IMR-90 (cell line): Measurements from ENCODE around the gene FBLN1. TPM values are rescaled to one million over a fixed set of nuclear protein-coding genes. Genes with fewer than 3 reads are reported as not detected.

ENCODE experiments used
- ATAC-seq: fragments of 200-7000 bp; cut with Tn5 transposase; 2 replicates; pipeline ENCODE4 v1.9.1; 2020; ENCODE audit warnings: low read depth, mild to moderate bottlenecking, moderate library complexity
- BruUV-seq: library from RNA; stranded (reverse); fragments of 400-500 nt; replicated peaks from 2 replicates; lab custom pipeline; 2021; lab: Mats Ljungman, UMichigan
- CTCF ChIA-PET: fragments of 300-600 bp; formaldehyde crosslinking; extraction: SDS; loops from one replicate; lab custom pipeline; 2021; ENCODE audit warnings: antibody characterized with exemption; lab: Yijun Ruan, JAX
- POLR2A ChIA-PET: fragments of 300-600 bp; sonication (Branson Sonifier 250); formaldehyde crosslinking; loops from one replicate; lab custom pipeline; 2022; ENCODE audit warnings: antibody characterized with exemption; ENCODE audit not compliant: unreplicated experiment; lab: Charles Lee
- DNase-seq: peaks from one replicate; pipeline ENCODE4 v3.0.0; 2013
- H2AFZ ChIP-seq: replicated peaks from 2 replicates; pipeline ENCODE3; 2013; ENCODE audit warnings: low read length, mild to moderate bottlenecking; ENCODE audit not compliant: poor library complexity
- H2AK5ac ChIP-seq: 2 replicates; pipeline ENCODE4 v1.6.1; 2013; ENCODE audit warnings: low read depth, low read length, inconsistent platforms
- H2AK9ac ChIP-seq: replicated peaks from 2 replicates; pipeline ENCODE3; 2013; ENCODE audit warnings: mild to moderate bottlenecking, low read depth, low read length, moderate library complexity; ENCODE audit not compliant: poor library complexity
- H2BK120ac ChIP-seq: 2 replicates; pipeline ENCODE4 v1.6.1; 2013; ENCODE audit warnings: low read depth, low read length, inconsistent platforms
- H2BK15ac ChIP-seq: 3 replicates; pipeline ENCODE4 v1.6.1; 2013; ENCODE audit warnings: low read depth, low read length, inconsistent platforms
- H2BK20ac ChIP-seq: 2 replicates; pipeline ENCODE4 v1.6.1; 2013; ENCODE audit warnings: low read depth, mild to moderate bottlenecking, inconsistent platforms, low read length, moderate library complexity
- H2BK5ac ChIP-seq: 2 replicates; pipeline ENCODE4 v1.6.1; 2013; ENCODE audit warnings: mild to moderate bottlenecking, low read depth, low read length, inconsistent platforms; ENCODE audit not compliant: poor library complexity, severe bottlenecking
- H3K14ac ChIP-seq: replicated peaks from 2 replicates; pipeline ENCODE4 v1.6.1; 2013; ENCODE audit warnings: low read depth, low read length, inconsistent platforms
- H3K18ac ChIP-seq: 2 replicates; pipeline ENCODE4 v1.6.1; 2013; ENCODE audit warnings: low read depth, low read length, control low read depth
- H3K23ac ChIP-seq: 2 replicates; pipeline ENCODE4 v1.6.1; 2013; ENCODE audit warnings: low read depth, low read length, inconsistent platforms
- H3K27ac ChIP-seq: 2 replicates; pipeline ENCODE4 v1.5.1; 2013; ENCODE audit warnings: mild to moderate bottlenecking, control low read depth, low read length; ENCODE audit not compliant: insufficient read depth
- H3K27me3 ChIP-seq: 2 replicates; pipeline ENCODE4 v1.6.1; 2013; ENCODE audit warnings: low read length; ENCODE audit not compliant: control insufficient read depth, insufficient read depth
- H3K36me3 ChIP-seq: 2 replicates; pipeline ENCODE4 v1.6.1; 2013; ENCODE audit warnings: low read length, mixed read lengths; ENCODE audit not compliant: control insufficient read depth, insufficient read depth
- H3K4ac ChIP-seq: 2 replicates; pipeline ENCODE4 v1.6.1; 2013; ENCODE audit warnings: low read depth, low read length, inconsistent platforms
- H3K4me1 ChIP-seq: 2 replicates; pipeline ENCODE4 v1.6.1; 2013; ENCODE audit warnings: low read length, mixed read lengths; ENCODE audit not compliant: control insufficient read depth, insufficient read depth
- H3K4me2 ChIP-seq: 2 replicates; pipeline ENCODE4 v1.6.1; 2013; ENCODE audit warnings: low read depth, mild to moderate bottlenecking, control low read depth, low read length, moderate library complexity
- H3K4me3 ChIP-seq: 2 replicates; pipeline ENCODE4 v1.5.1; 2013; ENCODE audit warnings: low read depth, mild to moderate bottlenecking, control low read depth, low read length, moderate library complexity; ENCODE audit not compliant: insufficient read depth
- H3K56ac ChIP-seq: 2 replicates; pipeline ENCODE4 v1.6.1; 2013; ENCODE audit warnings: low read length, inconsistent platforms; ENCODE audit not compliant: insufficient read depth; ENCODE audit errors: extremely low read depth
- H3K79me1 ChIP-seq, 2 experiments: 2 replicates each; pipeline ENCODE4 v1.6.1; 2013; ENCODE audit warnings: low read length in 2 of 2, inconsistent platforms in 1 of 2, low read depth in 1 of 2
- H3K9ac ChIP-seq: 2 replicates; pipeline ENCODE4 v1.6.1; 2013; ENCODE audit warnings: low read depth, low read length, control low read depth
- H3K9me1 ChIP-seq: 2 replicates; pipeline ENCODE4 v1.6.1; 2013; ENCODE audit warnings: low read length, inconsistent platforms; ENCODE audit not compliant: insufficient read depth
- H3K9me3 ChIP-seq: 2 replicates; pipeline ENCODE4 v1.6.1; 2013; ENCODE audit warnings: low read length; ENCODE audit not compliant: control insufficient read depth, insufficient read depth
- H4K20me1 ChIP-seq: 2 replicates; pipeline ENCODE4 v1.6.1; 2013; ENCODE audit warnings: low read length, inconsistent platforms; ENCODE audit not compliant: insufficient read depth
- H4K5ac ChIP-seq: 2 replicates; pipeline ENCODE4 v1.6.1; 2013; ENCODE audit warnings: mild to moderate bottlenecking, low read depth, low read length, control low read depth
- H4K8ac ChIP-seq, 2 experiments: 2 replicates each; pipeline ENCODE4 v1.6.1; 2013; ENCODE audit warnings: low read depth in 2 of 2, low read length in 2 of 2, control low read depth in 1 of 2, inconsistent platforms in 1 of 2
- H4K91ac ChIP-seq: 2 replicates; pipeline ENCODE4 v1.6.1; 2013; ENCODE audit warnings: low read depth, low read length, inconsistent platforms; ENCODE audit not compliant: insufficient read depth
- CEBPB ChIP-seq: IDR thresholded peaks from 2 replicates; pipeline ENCODE4 v1.6.1; 2012; ENCODE audit warnings: low read depth, low read length, improper control_type of control experiment
- FOS ChIP-seq: fragments of 150-350 bp; IDR thresholded peaks from 2 replicates; pipeline ENCODE4 v1.6.1; 2016; ENCODE audit warnings: low read depth, low read length
- MAFK ChIP-seq: IDR thresholded peaks from 2 replicates; pipeline ENCODE4 v1.6.1; 2012; ENCODE audit warnings: low read depth, low read length, improper control_type of control experiment
- MAZ ChIP-seq: IDR thresholded peaks from 2 replicates; pipeline ENCODE4 v1.6.1; 2012; ENCODE audit warnings: low read depth, mild to moderate bottlenecking, low read length, improper control_type of control experiment, moderate library complexity, borderline replicate concordance
- MXI1 ChIP-seq: IDR thresholded peaks from 2 replicates; pipeline ENCODE4 v1.6.1; 2012; ENCODE audit warnings: low read depth, mild to moderate bottlenecking, low read length, moderate library complexity, borderline replicate concordance
- NFE2L2 ChIP-seq: fragments of 150-350 bp; IDR thresholded peaks from 2 replicates; pipeline ENCODE4 v1.6.1; 2016; ENCODE audit warnings: low read depth, mild to moderate bottlenecking, low read length
- POLR2A ChIP-seq: IDR thresholded peaks from 2 replicates; pipeline ENCODE4 v1.6.1; 2012; ENCODE audit warnings: mild to moderate bottlenecking, low read depth, low read length
- RAD21 ChIP-seq: IDR thresholded peaks from 2 replicates; pipeline ENCODE4 v1.6.1; 2012; ENCODE audit warnings: low read length, improper control_type of control experiment
- WGBS, 2 experiments: methylation state at CpG; one replicate each; pipeline versions ENCODE4 v1.1.5 to v1.1.7; 2013; ENCODE audit warnings: missing lambda C conversion rate in 2 of 2; ENCODE audit not compliant: insufficient read length in 1 of 2; ENCODE audit errors: extremely low coverage in 2 of 2; 5-methylcytosine and 5-hydroxymethylcytosine counted together
- dilution Hi-C: fragments of 300-500 bp; cut with HindIII; formaldehyde crosslinking; loops from one replicate; pipeline ENCODE4 v1.14.3; 2018; ENCODE audit warnings: low sequenced_read_pairs; ENCODE audit not compliant: unreplicated experiment
- in situ Hi-C: fragments of 300-500 bp; cut with MboI; formaldehyde crosslinking; loops from 3 replicates; pipeline ENCODE4 v1.14.3; 2019; ENCODE audit warnings: low sequenced_read_pairs, inconsistent platforms, mixed read lengths
- intact Hi-C: fragments of 100-400 bp; cut with micrococcal nuclease; formaldehyde crosslinking; loops from 2 replicates; pipeline ENCODE4 v1.10.0; 2022
- polyA plus RNA-seq, 3 experiments: library from polyadenylated mRNA; depleted of rRNA; stranded (reverse); fragments of >200 nt; gene quantifications; 2 replicates each; pipeline ENCODE4 v1.2.3, GENCODE V29; 2012; ENCODE audit warnings: low replicate concordance in 1 of 3
- total RNA-seq: library from RNA; depleted of rRNA; stranded (reverse); fragments of >200 nt; gene quantifications from 2 replicates; pipeline ENCODE4 v1.2.3, GENCODE V29; 2012

The FBLN1 gene
- total and polyA plus RNA-seq, 2 of the 4 experiments (the other 2 are of a cell fraction) = 11.3 to 87.9 TPM

DNA sequence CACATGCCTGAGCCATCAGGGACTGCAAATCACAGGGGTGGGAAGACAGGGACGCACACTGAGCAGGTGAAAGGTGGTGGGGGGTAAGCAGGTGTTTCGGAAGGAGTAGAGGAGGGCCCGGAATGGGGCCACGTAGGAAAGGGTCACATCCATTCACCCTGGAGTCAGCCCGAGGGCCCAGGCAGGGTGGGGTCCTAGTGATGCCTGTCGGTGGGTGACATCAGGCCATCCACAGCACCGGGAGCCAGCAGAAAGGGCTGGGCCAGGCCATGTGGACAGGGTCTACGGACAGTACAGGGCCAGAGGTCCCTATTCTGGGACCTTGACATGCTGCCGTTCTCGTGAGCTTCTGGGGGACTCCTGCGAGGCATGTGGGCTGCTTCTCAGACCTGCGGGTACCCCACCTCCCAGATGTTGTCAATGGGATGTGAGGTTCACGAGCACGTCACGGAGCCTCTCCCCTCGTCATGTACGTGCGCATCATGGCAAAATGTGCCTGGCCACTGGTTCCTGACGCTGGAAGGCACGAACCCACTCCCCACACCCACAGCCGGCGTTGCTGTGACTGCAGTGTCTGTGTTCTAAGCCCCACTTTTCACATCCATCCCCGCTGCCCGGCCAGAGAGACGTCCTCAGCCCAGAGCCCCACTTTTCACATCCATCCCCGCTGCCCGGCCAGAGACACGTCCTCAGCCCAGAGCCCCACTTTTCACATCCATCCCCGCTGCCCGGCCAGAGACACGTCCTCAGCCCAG lies 84.1 kb downstream of the FBLN1 start (continued):
- no peak for TF ChIP-seq NFE2L2

DNA sequence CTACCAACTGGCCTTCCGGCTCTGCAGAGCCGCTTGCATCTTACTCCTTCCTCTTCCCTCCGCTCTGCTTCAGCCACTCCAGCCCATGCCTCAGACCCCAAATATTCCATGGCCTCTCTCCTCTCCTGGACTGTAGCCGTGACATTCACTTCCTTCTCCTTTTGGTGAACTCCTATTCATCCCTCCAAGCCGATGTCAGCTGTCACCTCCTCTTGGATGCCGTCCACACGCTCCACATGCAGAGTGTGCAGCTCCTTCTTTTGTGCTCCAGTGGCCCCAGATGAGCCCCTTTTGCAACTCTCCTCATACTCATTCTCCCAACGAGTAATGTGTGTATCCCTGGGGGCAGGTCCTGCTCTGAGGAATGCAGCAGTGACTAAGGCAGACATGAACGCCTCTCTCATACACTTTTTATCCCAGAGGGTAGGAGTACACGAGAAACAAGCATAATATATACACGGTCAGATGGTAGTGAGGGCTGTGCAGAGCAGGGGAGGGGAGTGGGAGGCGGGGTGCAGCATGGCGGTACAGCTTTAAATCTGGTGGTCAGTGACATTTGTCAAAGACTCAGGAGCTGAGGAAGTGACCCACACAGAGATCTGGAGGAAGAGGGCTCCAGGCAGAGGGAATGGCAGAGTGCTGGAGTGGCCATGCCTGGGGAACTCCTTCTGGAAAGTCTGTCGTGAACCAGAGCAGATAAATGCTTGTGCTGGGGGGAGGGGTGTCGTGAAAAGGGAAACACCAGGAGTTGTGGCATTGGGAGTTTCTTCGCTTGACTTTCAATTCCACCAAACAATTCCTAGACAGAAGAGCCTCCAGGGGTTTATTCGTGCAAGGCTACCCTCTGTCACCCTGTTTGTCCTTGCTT lies 85.2 kb downstream of the FBLN1 start:
- intact Hi-C loops = loop anchor here (10.0 kb wide), 1 partner anchor 257 kb away; no protein-coding TSS in a partner anchor
- H2BK5ac ChIP-seq = peak overlapping the region; percentile 29
- H3K9ac ChIP-seq = no peak overlapping the region
- H4K91ac ChIP-seq = peak overlapping the region; percentile 60
- no peak overlapping the region for H2BK15ac ChIP-seq
- peaks cover 57% of the 10 kb centered on the region; the same call in 1 of the 2 replicates for H3K36me3 ChIP-seq
- H2BK120ac ChIP-seq = peak overlapping the region; percentile 25
- H4K5ac ChIP-seq = no peak overlapping the region
- TF ChIP-seq NFE2L2 (no peak), RAD21 (0 out of 2 replicates have a peak, but pooled peaks have one; percentile 9), MAZ (peak; percentile 65; the same call in 1 of the 2 replicates), MAFK (no peak), FOS (0 out of 2 replicates have a peak, but pooled peaks have one; percentile 22), CEBPB (peak; percentile 66), POLR2A (no peak), MXI1 (0 out of 2 replicates have a peak, but pooled peaks have one; percentile 19)
- peak overlapping the region; percentile 66 for H2AK9ac ChIP-seq
- in situ Hi-C loops = no loop called here
- peak overlapping the region in 1 of 2 experiments; percentile 49; a peak in 1 of 4 replicates for H4K8ac ChIP-seq
- peak; percentile 94 for ATAC-seq
- CTCF ChIA-PET = interaction anchor here (1.0 kb wide), 1 partner anchor 10 kb away, joined by 4 read pairs; no protein-coding TSS in a partner anchor
- no TSS peak for BruUV-seq
- peak overlapping the region; percentile 38; the same call in 1 of the 2 replicates for H3K14ac ChIP-seq
- 63% methylated on average over 5 of the region's 17 CpGs; no CpG with 5 or more reads in 1 of the 2 experiments for WGBS, 2 experiments
- peaks cover 0 to 9% of the 10 kb centered on the region in 2 experiments; a peak in 2 of 4 replicates for H3K79me1 ChIP-seq
- dilution Hi-C loops = no loop called here
- H4K20me1 ChIP-seq = peaks cover 8% of the 10 kb centered on the region
- H3K9me3 ChIP-seq = no peaks in the 10 kb centered on the region
- peak overlapping the region; percentile 34; the same call in 1 of the 2 replicates for H3K4ac ChIP-seq
- no peak overlapping the region for H3K18ac ChIP-seq
- DNase-seq = peak; percentile 83
- H2AK5ac ChIP-seq = peak overlapping the region; percentile 63; the same call in 1 of the 2 replicates
- peak overlapping the region; percentile 84 for H2AFZ ChIP-seq
- H3K9me1 ChIP-seq = peaks cover 13% of the 10 kb centered on the region
- H3K4me1 ChIP-seq = peaks cover 22% of the 10 kb centered on the region
- peak overlapping the region; percentile 28 for H3K4me2 ChIP-seq
- no peak overlapping the region for H3K4me3 ChIP-seq
- H3K27ac ChIP-seq = peak overlapping the region; percentile 4; the same call in 1 of the 2 replicates
- peak overlapping the region; percentile 47; the same call in 1 of the 2 replicates for H2BK20ac ChIP-seq
- 0 out of 2 replicates have a peak overlapping the region, but pooled peaks have one; percentile 0 for H3K23ac ChIP-seq
- no peak overlapping the region for H3K56ac ChIP-seq
- no peaks in the 10 kb centered on the region for H3K27me3 ChIP-seq
- POLR2A ChIA-PET = no interaction called here
